Astrocyte (in vitro differentiated cells and primary cell): ENCODE data around the gene ZNF618. TPM values are rescaled to one million over a fixed set of nuclear protein-coding genes. Genes with fewer than 3 reads are reported as not detected.

Experiments
- DNase-seq: peaks from one replicate; pipeline ENCODE4 v3.0.0-alpha.2; 2010; ENCODE audit warnings: low read depth
- FAIRE-seq: peaks from 2 replicates; lab custom pipeline; 2011; peaks lifted over from hg19 to GRCh38; lab: Jason Lieb, UNC
- H2AFZ ChIP-seq: 2 replicates; pipeline ENCODE4 v1.6.0; 2012; ENCODE audit warnings: low read depth, low read length, inconsistent platforms
- H3K27ac ChIP-seq: 2 replicates; pipeline ENCODE4 v1.5.1; 2011; ENCODE audit warnings: low read depth, low read length, inconsistent platforms
- H3K27me3 ChIP-seq: 2 replicates; pipeline ENCODE4 v1.6.0; 2011; ENCODE audit warnings: low read length, inconsistent platforms; ENCODE audit not compliant: insufficient read depth
- H3K36me3 ChIP-seq: 2 replicates; pipeline ENCODE4 v1.5.1; 2011; ENCODE audit warnings: low read length, inconsistent platforms; ENCODE audit not compliant: insufficient read depth
- H3K4me1 ChIP-seq: 2 replicates; pipeline ENCODE4 v1.5.1; 2011; ENCODE audit warnings: low read length, inconsistent platforms; ENCODE audit not compliant: insufficient read depth
- H3K4me2 ChIP-seq: 2 replicates; pipeline ENCODE4 v1.6.0; 2012; ENCODE audit warnings: low read length, inconsistent platforms
- H3K4me3 ChIP-seq: 2 replicates; pipeline ENCODE4 v1.5.1; 2011; ENCODE audit warnings: low read depth, mild to moderate bottlenecking, low read length, inconsistent platforms; ENCODE audit not compliant: insufficient read depth
- H3K79me2 ChIP-seq: 2 replicates; pipeline ENCODE4 v1.6.0; 2012; ENCODE audit warnings: mild to moderate bottlenecking, low read length, inconsistent platforms; ENCODE audit not compliant: insufficient read depth
- H3K9ac ChIP-seq: 2 replicates; pipeline ENCODE4 v1.6.0; 2012; ENCODE audit warnings: mild to moderate bottlenecking, low read length, inconsistent platforms
- H3K9me3 ChIP-seq: 2 replicates; pipeline ENCODE4 v1.5.1; 2012; ENCODE audit warnings: low read depth, mild to moderate bottlenecking, low read length, inconsistent platforms; ENCODE audit not compliant: insufficient read depth
- H4K20me1 ChIP-seq: 2 replicates; pipeline ENCODE4 v1.6.0; 2012; ENCODE audit warnings: low read length, inconsistent platforms; ENCODE audit not compliant: insufficient read depth
- H3K27ac Mint-ChIP-seq: one replicate; pipeline ENCODE4 v1.8.0; 2021; ENCODE audit warnings: mild to moderate bottlenecking, mixed read lengths; ENCODE audit not compliant: unreplicated experiment
- H3K27me3 Mint-ChIP-seq: one replicate; pipeline ENCODE4 v1.8.0; 2021; ENCODE audit warnings: low read depth, mixed read lengths; ENCODE audit not compliant: unreplicated experiment
- H3K36me3 Mint-ChIP-seq: one replicate; pipeline ENCODE4 v1.8.0; 2021; ENCODE audit warnings: low read depth, mixed read lengths; ENCODE audit not compliant: unreplicated experiment
- H3K4me1 Mint-ChIP-seq: one replicate; pipeline ENCODE4 v1.8.0; 2021; ENCODE audit warnings: low read depth, mixed read lengths; ENCODE audit not compliant: unreplicated experiment
- H3K4me3 Mint-ChIP-seq: one replicate; pipeline ENCODE4 v1.8.0; 2021; ENCODE audit warnings: mild to moderate bottlenecking, moderate library complexity, mixed read lengths; ENCODE audit not compliant: unreplicated experiment
- H3K9me3 Mint-ChIP-seq: one replicate; pipeline ENCODE4 v1.8.0; 2021; ENCODE audit warnings: mild to moderate bottlenecking, mixed read lengths; ENCODE audit not compliant: unreplicated experiment
- CTCF ChIP-seq: IDR thresholded peaks from 2 replicates; pipeline ENCODE4 v1.5.1; 2011; ENCODE audit warnings: low read depth, mild to moderate bottlenecking, inconsistent platforms, low read length, moderate library complexity; ENCODE audit not compliant: insufficient read depth
- EZH2 ChIP-seq: IDR thresholded peaks from 2 replicates; pipeline ENCODE4 v1.6.1; 2012; ENCODE audit warnings: mild to moderate bottlenecking, low read length, inconsistent platforms; ENCODE audit not compliant: insufficient read depth
- total RNA-seq: library from RNA; stranded (reverse); gene quantifications from 2 replicates; pipeline ENCODE4 v1.2.1, GENCODE V29; 2021

ZNF618 gene
- total RNA-seq, 1 donor from 2014 or later = 30.1 TPM

DNA sequence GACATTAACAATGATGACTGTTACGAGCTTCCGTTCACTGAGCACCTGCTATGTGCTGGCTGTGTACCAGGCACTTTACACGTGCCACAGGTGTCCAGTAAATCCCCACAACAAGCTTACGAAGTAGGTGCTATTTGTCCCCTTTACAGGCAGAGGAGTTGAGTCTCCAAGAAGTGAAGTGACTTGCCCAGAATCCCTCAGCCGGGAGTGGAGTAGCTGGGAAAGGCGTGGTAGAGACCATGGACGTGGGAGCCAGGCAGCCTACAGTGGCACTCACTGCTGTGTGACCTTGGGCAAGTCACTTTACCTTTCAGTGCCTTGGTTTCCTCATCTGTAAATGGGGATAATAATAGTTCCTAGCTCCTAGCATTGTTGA is 202.7 kb downstream of the ZNF618 start:
- peaks cover 7% of the 10 kb centered on the region for H3K9me3 ChIP-seq
- H3K4me2 ChIP-seq = no peak overlapping the region
- Mint-ChIP-seq H3K4me1 (no peaks in the 10 kb centered on the region), H3K27me3 (peaks cover 55% of the 10 kb centered on the region), H3K4me3 (no peak overlapping the region), H3K27ac (no peak overlapping the region), H3K9me3 (peaks cover 3% of the 10 kb centered on the region), H3K36me3 (no peaks in the 10 kb centered on the region)
- no peak for FAIRE-seq
- H3K9ac ChIP-seq = no peak overlapping the region
- no peaks in the 10 kb centered on the region for H4K20me1 ChIP-seq
- no peaks in the 10 kb centered on the region for H3K79me2 ChIP-seq
- H3K4me3 ChIP-seq = no peak overlapping the region
- H2AFZ ChIP-seq = no peak overlapping the region
- H3K36me3 ChIP-seq = no peaks in the 10 kb centered on the region
- H3K4me1 ChIP-seq = no peaks in the 10 kb centered on the region
- TF ChIP-seq CTCF (no peak), EZH2 (no peak)
- peaks cover 21% of the 10 kb centered on the region for H3K27me3 ChIP-seq
- no peak overlapping the region for H3K27ac ChIP-seq
- no peak for DNase-seq

DNA sequence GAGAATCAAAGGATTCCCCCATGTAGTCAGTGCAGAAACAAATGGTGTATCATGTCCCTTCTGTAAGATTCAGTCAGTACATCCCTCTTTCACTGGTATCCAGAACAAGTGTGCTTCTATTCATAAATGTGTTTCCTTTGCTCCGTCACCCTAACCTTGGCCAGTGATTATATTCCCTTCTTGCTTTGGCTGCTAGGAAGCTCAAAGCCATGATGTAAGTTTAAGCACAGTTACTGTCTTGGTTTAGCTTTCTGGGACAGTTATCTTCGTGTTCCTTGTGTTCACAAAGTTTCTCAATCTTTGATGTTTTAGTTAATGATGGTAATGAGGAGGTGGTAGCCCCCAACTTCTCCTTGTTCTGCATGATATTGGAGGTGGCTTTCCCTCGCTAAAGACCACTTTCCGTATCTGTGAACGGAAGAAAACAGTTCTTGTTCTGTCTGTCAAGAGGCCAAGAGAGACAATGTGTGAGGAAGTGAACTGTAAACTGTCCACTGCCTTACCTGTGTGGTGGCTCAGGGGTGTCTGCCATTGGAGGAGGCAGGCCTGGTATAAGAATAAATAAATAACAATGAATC is 204.2 kb downstream of the ZNF618 start:
- Histone ChIP-seq H3K27me3 (peaks cover 16% of the 10 kb centered on the region), H3K27ac (no peak overlapping the region), H4K20me1 (no peaks in the 10 kb centered on the region), H3K9ac (no peak overlapping the region), H3K36me3 (no peaks in the 10 kb centered on the region), H3K4me2 (no peak overlapping the region), H3K79me2 (no peaks in the 10 kb centered on the region), H3K9me3 (peaks cover 7% of the 10 kb centered on the region), H2AFZ (no peak overlapping the region), H3K4me3 (no peak overlapping the region), H3K4me1 (no peaks in the 10 kb centered on the region)
- Mint-ChIP-seq H3K27ac (peak overlapping the region; percentile 87), H3K4me1 (no peaks in the 10 kb centered on the region), H3K36me3 (no peaks in the 10 kb centered on the region), H3K9me3 (peaks cover 4% of the 10 kb centered on the region), H3K4me3 (no peak overlapping the region), H3K27me3 (peaks cover 46% of the 10 kb centered on the region)
- FAIRE-seq (no peak), DNase-seq (no peak)
- TF ChIP-seq EZH2 (no peak), CTCF (no peak)

GRCh38 chr9:114080773-114081440 is 204.8 kb downstream of the ZNF618 start:
- FAIRE-seq (no peak), DNase-seq (no peak)
- Mint-ChIP-seq H3K9me3 (peaks cover 3% of the 10 kb centered on the region), H3K27me3 (peaks cover 40% of the 10 kb centered on the region), H3K4me1 (no peaks in the 10 kb centered on the region), H3K36me3 (no peaks in the 10 kb centered on the region), H3K4me3 (no peak overlapping the region), H3K27ac (peak overlapping the region; percentile 31)
- no peak for TF ChIP-seq EZH2
- no peak for TF ChIP-seq CTCF
- Histone ChIP-seq H3K9ac (no peak overlapping the region), H3K27ac (no peak overlapping the region), H3K4me1 (no peaks in the 10 kb centered on the region), H2AFZ (no peak overlapping the region), H3K4me3 (no peak overlapping the region), H3K4me2 (no peak overlapping the region), H3K27me3 (peaks cover 10% of the 10 kb centered on the region), H3K36me3 (no peaks in the 10 kb centered on the region), H3K79me2 (no peaks in the 10 kb centered on the region), H4K20me1 (no peaks in the 10 kb centered on the region), H3K9me3 (peaks cover 7% of the 10 kb centered on the region)
